GM12878 (cell line): ENCODE data around the gene YBX2. TPM values are rescaled to one million over a fixed set of nuclear protein-coding genes. Genes with fewer than 3 reads are reported as not detected.
A peak's percentile ranks its signal among the peaks of the same experiment; 100 is the strongest.

Experiments used
- ATAC-seq: fragments of 200-7000 bp; cut with Tn5 transposase; 3 replicates; pipeline ENCODE4 v1.9.1; 2020; ENCODE audit warnings: mild to moderate bottlenecking, moderate library complexity
- BruUV-seq: library from RNA; stranded (reverse); fragments of 400-500 nt; replicated peaks from 2 replicates; lab custom pipeline; 2021; lab: Mats Ljungman, UMichigan
- CTCF ChIA-PET: fragments of 300-600 bp; sonication (Branson Sonifier 250); formaldehyde crosslinking; extraction: SDS; loops from one replicate; lab custom pipeline; 2021; ENCODE audit warnings: inconsistent platforms; lab: Yijun Ruan, JAX
- POLR2A ChIA-PET: fragments of 350-600 bp; formaldehyde crosslinking; extraction: SDS; loops from one replicate; lab custom pipeline; 2021; ENCODE audit warnings: inconsistent platforms; lab: Charles Lee
- RAD21 ChIA-PET: fragments of 300-600 bp; sonication (Branson Sonifier 250); formaldehyde crosslinking; loops from one replicate; lab custom pipeline; 2023; ENCODE audit warnings: antibody characterized with exemption; ENCODE audit not compliant: unreplicated experiment; lab: Charles Lee
- SMC1A ChIA-PET: fragments of 300-600 bp; sonication (Branson Sonifier 250); formaldehyde crosslinking; loops from one replicate; lab custom pipeline; 2023; ENCODE audit not compliant: unreplicated experiment, uncharacterized antibody; lab: Charles Lee
- DNase-seq: peaks from one replicate; pipeline ENCODE4 v3.0.0-alpha.2; 2011; ENCODE audit warnings: low read depth, low spot score
- FAIRE-seq: peaks from 3 replicates; lab custom pipeline; 2011; peaks lifted over from hg19 to GRCh38; lab: Jason Lieb, UNC
- H2AFZ ChIP-seq: 2 replicates; pipeline ENCODE4 v1.6.0; 2011; ENCODE audit warnings: low read depth, low read length, control low read depth; ENCODE audit not compliant: control insufficient read depth
- H3K27ac ChIP-seq: 2 replicates; pipeline ENCODE4 v1.5.1; 2011; ENCODE audit warnings: control low read depth; ENCODE audit not compliant: control insufficient read depth, insufficient read depth
- H3K27me3 ChIP-seq, 2 experiments: replicated peaks in 1 of 2; 2 replicates each; pipeline versions ENCODE4 v1.6.0 to v1.6.1; 2011; ENCODE audit warnings: low read length in 1 of 2; ENCODE audit not compliant: control insufficient read depth in 2 of 2, insufficient read depth in 2 of 2
- H3K36me3 ChIP-seq, 2 experiments: 2 replicates each; pipeline ENCODE4 v1.5.1; 2011; ENCODE audit warnings: low read length in 1 of 2; ENCODE audit not compliant: control insufficient read depth in 2 of 2, insufficient read depth in 2 of 2
- H3K4me1 ChIP-seq: 2 replicates; pipeline ENCODE4 v1.6.1; 2011; ENCODE audit warnings: mild to moderate bottlenecking, low read length, moderate library complexity, mixed read lengths; ENCODE audit not compliant: control insufficient read depth, insufficient read depth
- H3K4me2 ChIP-seq: 2 replicates; pipeline ENCODE4 v1.6.0; 2011; ENCODE audit warnings: control low read depth; ENCODE audit not compliant: control insufficient read depth, insufficient read depth
- H3K4me3 ChIP-seq: fragments of 200-600 bp; sonication (generic); 2 replicates; pipeline ENCODE4 v1.5.1; 2016
- H3K79me2 ChIP-seq: 2 replicates; pipeline ENCODE4 v1.6.0; 2011; ENCODE audit warnings: low read length; ENCODE audit not compliant: control insufficient read depth, insufficient read depth
- H3K9ac ChIP-seq: 2 replicates; pipeline ENCODE4 v1.8.0; 2011; ENCODE audit warnings: low read length, control low read depth, mixed read lengths; ENCODE audit not compliant: control insufficient read depth, insufficient read depth
- H3K9me3 ChIP-seq: replicated peaks from 3 replicates; pipeline ENCODE4 v1.5.1; 2011; ENCODE audit warnings: mild to moderate bottlenecking, low read length; ENCODE audit not compliant: control insufficient read depth, insufficient read depth
- H4K20me1 ChIP-seq: 2 replicates; pipeline ENCODE4 v1.6.0; 2011; ENCODE audit not compliant: control insufficient read depth, insufficient read depth
- BHLHE40 ChIP-seq, 2 experiments: fragments of 450-650 bp in 1 of 2; IDR thresholded peaks; 2 replicates each; pipeline ENCODE4 v1.6.1; 2011 to 2017; ENCODE audit warnings: low read depth in 2 of 2, borderline replicate concordance in 1 of 2, improper control_type of control experiment in 1 of 2, low read length in 1 of 2, mild to moderate bottlenecking in 1 of 2
- EED ChIP-seq: sonication (generic); IDR thresholded peaks from 2 replicates; pipeline ENCODE4 v1.6.1; 2016; ENCODE audit warnings: antibody characterized with exemption, low read depth
- EGR1 ChIP-seq, 2 experiments: IDR thresholded peaks; 1 replicate in 1 of 2; 2 replicates in 1 of 2; pipeline ENCODE4 v1.6.1; 2011 to 2012; ENCODE audit warnings: low read depth in 2 of 2, low read length in 2 of 2, borderline replicate concordance in 1 of 2, mild to moderate bottlenecking in 1 of 2, moderate library complexity in 1 of 2
- ETV6 ChIP-seq, 2 experiments: fragments of 450-650 bp in 1 of 2; IDR thresholded peaks in 1 of 2; conservative IDR thresholded peaks in 1 of 2; 2 replicates each; pipeline ENCODE4 v1.6.1; 2014; ENCODE audit warnings: antibody characterized with exemption in 1 of 2, borderline replicate concordance in 1 of 2, low read depth in 1 of 2, mild to moderate bottlenecking in 1 of 2, moderate library complexity in 1 of 2
- IKZF1 ChIP-seq: fragments of 450-650 bp; conservative IDR thresholded peaks from 2 replicates; pipeline ENCODE4 v1.6.1; 2017; ENCODE audit warnings: antibody characterized with exemption, mild to moderate bottlenecking
- MXI1 ChIP-seq: fragments of 150-350 bp; IDR thresholded peaks from 2 replicates; pipeline ENCODE4 v1.6.1; 2011; ENCODE audit warnings: low read depth, mild to moderate bottlenecking, inconsistent platforms, low read length, improper control_type of control experiment
- NRF1 ChIP-seq: conservative IDR thresholded peaks from 2 replicates; pipeline ENCODE4 v1.6.1; 2011; ENCODE audit warnings: mild to moderate bottlenecking, low read depth, low read length, improper control_type of control experiment
- SUZ12 ChIP-seq: fragments of 200-600 bp; sonication (generic); IDR thresholded peaks from one replicate; pipeline ENCODE4 v1.6.1; 2018; ENCODE audit warnings: antibody characterized with exemption, mild to moderate bottlenecking; ENCODE audit not compliant: unreplicated experiment
- WGBS: methylation state at CpG from one replicate; pipeline ENCODE4 v1.1.6; 2016; ENCODE audit warnings: low lambda C conversion rate; ENCODE audit not compliant: insufficient replicate concordance, insufficient coverage; ENCODE audit errors: missing lambda C conversion rate; 5-methylcytosine and 5-hydroxymethylcytosine counted together
- in situ Hi-C: fragments of 300-500 bp; cut with MboI; formaldehyde crosslinking; loops from 9 replicates; pipeline ENCODE4 v1.14.3; 2018; ENCODE audit warnings: mixed read lengths
- intact Hi-C: fragments of 100-400 bp; cut with micrococcal nuclease; formaldehyde crosslinking; loops from one replicate; pipeline ENCODE4 v1.14.2; 2022; ENCODE audit not compliant: unreplicated experiment
- polyA plus RNA-seq, 11 experiments: library from polyadenylated mRNA; depleted of rRNA in 4 of 11; unstranded in 6 of 11; stranded (reverse) in 5 of 11; fragments of >200 nt; fragmentation: Nextera tagmentation in 4 of 11; fragmentation: Illumina TruSeq in 1 of 11; extraction: Ambion mirVana in 4 of 11; extraction: Trizol in 1 of 11; gene quantifications; 1 replicate in 1 of 11; 2 replicates in 10 of 11; pipeline versions ENCODE4 v1.2.1 to v1.2.3, GENCODE V29; 2011 to 2016; ENCODE audit warnings: inconsistent platforms in 2 of 11, missing spikeins in 2 of 11, low read depth in 1 of 11
- total RNA-seq, 4 experiments: library from RNA; depleted of rRNA in 3 of 4; stranded (reverse); fragments of >200 nt in 3 of 4; fragmentation: Illumina TruSeq in 1 of 4; extraction: Trizol in 1 of 4; gene quantifications; 2 replicates each; pipeline versions ENCODE4 v1.2.1 to v1.2.3, GENCODE V29; 2013 to 2021
- TF ChIP-seq, protein P1 (sequence below): IDR thresholded peaks from 2 replicates; pipeline ENCODE4 v1.6.1; 2011; ENCODE audit warnings: low read depth, mild to moderate bottlenecking, low read length, moderate library complexity, borderline replicate concordance; ENCODE audit errors: extremely low read depth

The YBX2 gene
- total and polyA plus RNA-seq, 10 of the 15 experiments (the other 5 are each of a cell fraction or from before 2014, with no cell fraction given) = not detected

DNA sequence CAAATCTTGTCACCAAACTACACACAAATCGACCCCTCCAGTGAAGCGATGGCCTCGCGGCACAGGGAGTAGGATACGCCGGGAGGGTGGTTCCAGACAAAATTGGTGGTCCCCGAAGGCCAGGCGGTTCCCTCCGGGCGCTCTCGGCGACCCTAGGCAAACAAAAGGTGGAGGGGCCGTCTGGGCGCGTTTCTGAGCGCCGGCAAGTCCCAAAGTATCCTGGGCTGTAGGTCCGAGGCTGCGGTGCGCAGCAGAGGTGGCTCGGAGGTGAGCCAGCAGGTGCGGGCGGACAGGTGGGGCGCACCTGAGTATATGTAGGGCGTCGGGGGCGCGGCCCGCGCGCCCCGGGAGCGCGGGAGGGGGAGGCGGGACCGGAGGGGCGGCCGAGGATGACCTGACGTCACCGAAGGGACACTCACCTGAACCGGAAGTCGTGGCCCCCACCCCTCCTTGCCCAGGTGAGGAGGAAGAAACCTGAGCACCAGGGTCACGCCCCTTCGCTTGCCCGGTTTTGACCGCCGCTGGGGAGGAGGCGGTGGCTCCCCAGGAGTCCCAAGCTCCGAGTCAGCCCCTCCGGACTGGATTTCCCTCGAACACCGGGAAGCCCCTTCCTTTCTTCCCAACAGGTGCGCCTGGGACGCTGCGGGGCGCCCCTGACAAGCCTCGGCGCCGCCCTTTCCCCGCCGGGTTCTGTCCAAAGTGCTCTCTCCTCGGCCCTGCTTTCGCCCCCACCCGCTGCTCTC is 32.1 kb downstream of the YBX2 start, which contains the start of gene CLDN7:
Gene CLDN7 (minus strand): TSS at position 287 of the 743 bp plus-strand sequence. CDS start 435 bp downstream, outside the sequence.
- FAIRE-seq = no peak
- H4K20me1 ChIP-seq = no peaks in the 10 kb centered on the region
- TF ChIP-seq SUZ12 = peak; percentile 14
- no peak for TF ChIP-seq MXI1
- H3K27ac ChIP-seq = no peak within 1 kb of the TSS
- WGBS = 28% methylated on average over 47 of the region's 64 CpGs
- peaks cover 0 to 3% of the 10 kb centered on the region in 2 experiments; a peak in 1 of 4 replicates for H3K36me3 ChIP-seq
- RAD21 ChIA-PET = no interaction called here
- H3K79me2 ChIP-seq = no peaks in the 10 kb centered on the region
- DNase-seq = no peak
- no TSS peak for BruUV-seq
- peak within 1 kb of the TSS; percentile 43 for H3K9ac ChIP-seq
- intact Hi-C loops = no loop called here
- no peak for ATAC-seq
- no peaks in the 10 kb centered on the region for H3K9me3 ChIP-seq
- peaks cover 3 to 5% of the 10 kb centered on the region in 2 experiments; a peak in 2 of 4 replicates for H3K27me3 ChIP-seq
- H2AFZ ChIP-seq = peak within 1 kb of the TSS; percentile 65
- SMC1A ChIA-PET = no interaction called here
- H3K4me3 ChIP-seq = peak within 1 kb of the TSS; percentile 64
- CTCF ChIA-PET = no interaction called here
- POLR2A ChIA-PET = no interaction called here
- in situ Hi-C loops = no loop called here
- peak within 1 kb of the TSS; percentile 86 for H3K4me2 ChIP-seq
- H3K4me1 ChIP-seq = peaks cover 17% of the 10 kb centered on the region

DNA sequence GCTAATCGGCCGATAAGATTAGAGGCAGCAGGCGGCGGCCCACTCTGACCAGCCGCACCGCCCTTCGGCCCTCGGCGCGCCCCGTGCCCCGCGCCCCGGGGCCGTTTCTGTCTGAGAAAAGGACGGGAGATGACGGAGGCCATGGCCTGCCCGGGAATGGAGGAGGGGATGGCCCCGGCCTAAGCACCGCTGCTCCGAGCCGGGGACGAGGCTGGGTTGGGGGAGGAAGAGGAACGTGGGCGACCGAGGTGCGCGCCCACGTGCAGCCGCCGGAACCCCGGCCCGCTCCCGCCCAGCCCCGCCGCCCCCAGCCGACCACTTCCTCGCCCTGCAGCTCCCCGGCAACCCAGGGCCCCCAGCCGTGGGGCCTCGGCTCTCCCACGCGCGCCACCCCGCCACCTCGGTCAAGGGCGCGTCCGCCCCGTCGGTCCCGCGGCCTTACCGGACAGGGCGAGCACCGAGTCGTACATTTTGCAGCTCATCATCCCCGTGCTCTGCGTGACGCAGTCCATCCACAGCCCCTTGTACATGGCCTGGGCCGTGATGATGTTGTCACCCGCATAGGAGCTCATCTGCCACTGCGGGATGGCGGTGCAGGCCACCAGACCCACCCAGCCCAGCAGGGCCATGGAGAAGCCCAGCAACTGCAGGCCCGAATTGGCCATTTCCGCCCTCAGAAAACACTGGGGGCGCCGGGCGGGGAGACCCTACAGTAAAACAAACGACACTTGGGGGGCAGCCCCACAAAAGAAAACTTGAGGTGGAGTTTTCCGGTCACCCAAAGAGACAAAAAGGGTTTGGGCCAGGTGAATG is 32.9 kb downstream of the YBX2 start:
- Histone ChIP-seq H3K4me1 (peaks cover 17% of the 10 kb centered on the region), H3K27ac (no peak overlapping the region), H3K9me3 (no peaks in the 10 kb centered on the region), H3K36me3 (peaks cover 0 to 3% of the 10 kb centered on the region in 2 experiments; a peak in 1 of 4 replicates), H3K4me2 (peak overlapping the region; percentile 86), H3K4me3 (peak overlapping the region; percentile 64), H3K9ac (peak overlapping the region; percentile 43), H2AFZ (peak overlapping the region; percentile 65), H4K20me1 (no peaks in the 10 kb centered on the region), H3K27me3 (peaks cover 3 to 5% of the 10 kb centered on the region in 2 experiments; a peak in 2 of 4 replicates), H3K79me2 (no peaks in the 10 kb centered on the region)
- RAD21 ChIA-PET = no interaction called here
- DNase-seq (no peak), FAIRE-seq (no peak), ATAC-seq (peak; percentile 48)
- POLR2A ChIA-PET = no interaction called here
- intact Hi-C loops (no loop called here), in situ Hi-C loops (no loop called here)
- no peak; the same call in 1 of the 2 replicates for TF ChIP-seq IKZF1
- TF ChIP-seq BHLHE40 (IDR thresholded peaks at IDR 0.05; ENCODE audit: borderline replicate concordance in 1 of 2, low read depth in 2 of 2, low read length in 1 of 2) = peak in 1 of 2 experiments; percentile 37; a peak in 1 of 4 replicates
- TF ChIP-seq, protein P1, sequence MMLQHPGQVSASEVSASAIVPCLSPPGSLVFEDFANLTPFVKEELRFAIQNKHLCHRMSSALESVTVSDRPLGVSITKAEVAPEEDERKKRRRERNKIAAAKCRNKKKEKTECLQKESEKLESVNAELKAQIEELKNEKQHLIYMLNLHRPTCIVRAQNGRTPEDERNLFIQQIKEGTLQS = no peak
- peak in 1 of 2 experiments; percentile 73; a peak in 1 of 3 replicates for TF ChIP-seq EGR1 (IDR thresholded peaks at IDR 0.05; ENCODE audit: borderline replicate concordance in 1 of 2, low read depth in 2 of 2, low read length in 2 of 2)
- TF ChIP-seq ETV6 (conservative IDR thresholded peaks at IDR 0.05 in 1 of 2, IDR thresholded peaks at IDR 0.05 in 1 of 2; ENCODE audit: borderline replicate concordance in 1 of 2, low read depth in 1 of 2) = no peak
- TF ChIP-seq EED = no peak
- TF ChIP-seq NRF1 = no peak
- CTCF ChIA-PET = no interaction called here
- SMC1A ChIA-PET = no interaction called here
- 32% methylated on average over 47 of the region's 71 CpGs for WGBS
- no TSS peak for BruUV-seq
